Gastroesophageal sphincter (tissue), 3 donors: ENCODE results near the gene RNF4.

ENCODE experiments used
- POLR2A ChIP-seq, 2 donors: fragments of 450-650 bp; IDR thresholded peaks; one replicate each; pipeline ENCODE4 v1.6.1; 2017; ENCODE audit warnings: antibody characterized with exemption in 2 of 2, mild to moderate bottlenecking in 2 of 2, moderate library complexity in 1 of 2
- POLR2AphosphoS5 ChIP-seq: sonication (generic); formaldehyde crosslinking; IDR thresholded peaks from one replicate; pipeline ENCODE4 v1.6.1; 2017; ENCODE audit warnings: antibody characterized with exemption
- TF ChIP-seq, protein P1 (sequence below), 4 experiments: fragments of 200-600 bp in 2 of 4; fragments of 450-650 bp in 2 of 4; sonication (generic) in 1 of 4; IDR thresholded peaks; one replicate each; pipeline ENCODE4 v1.5.1; 2017 to 2019; ENCODE audit warnings: antibody characterized with exemption in 4 of 4, mild to moderate bottlenecking in 2 of 4, moderate library complexity in 2 of 4

DNA sequence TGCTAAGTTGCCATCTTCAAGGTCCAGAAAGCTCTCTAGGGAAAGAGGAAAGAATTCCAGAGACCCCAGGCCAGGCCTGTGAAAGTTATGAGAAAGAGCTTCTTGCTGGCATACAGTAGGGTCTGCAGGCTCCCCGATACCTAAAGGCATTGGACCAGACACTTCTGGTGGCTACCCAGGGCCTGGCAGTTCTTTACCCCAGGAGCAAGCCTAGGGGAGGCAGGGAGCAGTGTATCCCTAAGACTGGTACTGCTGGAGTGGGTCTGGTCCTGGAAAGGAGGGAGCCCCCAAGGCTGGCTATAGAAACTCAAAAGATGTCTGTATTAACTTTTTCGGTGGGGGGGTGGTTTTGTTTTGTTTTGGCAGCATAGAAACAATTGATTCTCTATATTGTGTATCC is 47.7 kb downstream of the RNF4 start:
- TF ChIP-seq, protein P1, sequence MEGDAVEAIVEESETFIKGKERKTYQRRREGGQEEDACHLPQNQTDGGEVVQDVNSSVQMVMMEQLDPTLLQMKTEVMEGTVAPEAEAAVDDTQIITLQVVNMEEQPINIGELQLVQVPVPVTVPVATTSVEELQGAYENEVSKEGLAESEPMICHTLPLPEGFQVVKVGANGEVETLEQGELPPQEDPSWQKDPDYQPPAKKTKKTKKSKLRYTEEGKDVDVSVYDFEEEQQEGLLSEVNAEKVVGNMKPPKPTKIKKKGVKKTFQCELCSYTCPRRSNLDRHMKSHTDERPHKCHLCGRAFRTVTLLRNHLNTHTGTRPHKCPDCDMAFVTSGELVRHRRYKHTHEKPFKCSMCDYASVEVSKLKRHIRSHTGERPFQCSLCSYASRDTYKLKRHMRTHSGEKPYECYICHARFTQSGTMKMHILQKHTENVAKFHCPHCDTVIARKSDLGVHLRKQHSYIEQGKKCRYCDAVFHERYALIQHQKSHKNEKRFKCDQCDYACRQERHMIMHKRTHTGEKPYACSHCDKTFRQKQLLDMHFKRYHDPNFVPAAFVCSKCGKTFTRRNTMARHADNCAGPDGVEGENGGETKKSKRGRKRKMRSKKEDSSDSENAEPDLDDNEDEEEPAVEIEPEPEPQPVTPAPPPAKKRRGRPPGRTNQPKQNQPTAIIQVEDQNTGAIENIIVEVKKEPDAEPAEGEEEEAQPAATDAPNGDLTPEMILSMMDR (IDR thresholded peaks at IDR 0.05): no peak
- TF ChIP-seq POLR2A (IDR thresholded peaks at IDR 0.05): no peak
- TF ChIP-seq POLR2AphosphoS5: no peak
